NT2/D1 (cell line): Measurements from ENCODE around the gene RPSA.
A peak's percentile ranks its signal among the peaks of the same experiment; 100 is the strongest.

Experiments used
- DNase-seq: peaks from one replicate; pipeline ENCODE4 v3.0.0-alpha.2; 2011; ENCODE audit warnings: low read depth, low spot score
- H3K27me3 ChIP-seq: 2 replicates; pipeline ENCODE4 v1.6.0; 2011; ENCODE audit warnings: mild to moderate bottlenecking; ENCODE audit not compliant: insufficient read length, insufficient read depth
- H3K36me3 ChIP-seq: 2 replicates; pipeline ENCODE4 v1.6.1; 2011; ENCODE audit warnings: mild to moderate bottlenecking, low read length, mixed read lengths; ENCODE audit not compliant: insufficient read depth, insufficient read length
- H3K4me1 ChIP-seq: 2 replicates; pipeline ENCODE4 v1.5.1; 2011; ENCODE audit not compliant: insufficient read depth, insufficient read length
- H3K4me3 ChIP-seq: 2 replicates; pipeline ENCODE4 v1.5.1; 2011; ENCODE audit warnings: low read depth; ENCODE audit not compliant: insufficient read length
- H3K9ac ChIP-seq: 2 replicates; pipeline ENCODE4 v1.6.0; 2011; ENCODE audit warnings: low read depth; ENCODE audit not compliant: insufficient read length
- H3K9me3 ChIP-seq: 2 replicates; pipeline ENCODE4 v1.5.1; 2011; ENCODE audit warnings: mild to moderate bottlenecking, low read length; ENCODE audit not compliant: insufficient read depth
- SUZ12 ChIP-seq: IDR thresholded peaks from 2 replicates; pipeline ENCODE4 v1.6.1; 2011; ENCODE audit not compliant: insufficient read length, insufficient read depth; ENCODE audit errors: extremely low read depth
- YY1 ChIP-seq: IDR thresholded peaks from 2 replicates; pipeline ENCODE4 v1.6.1; 2011; ENCODE audit not compliant: insufficient read length, insufficient read depth
- ZNF274 ChIP-seq: IDR thresholded peaks from 2 replicates; pipeline ENCODE4 v1.6.1; 2011; ENCODE audit warnings: mild to moderate bottlenecking, low read depth, low read length

RPSA gene

DNA sequence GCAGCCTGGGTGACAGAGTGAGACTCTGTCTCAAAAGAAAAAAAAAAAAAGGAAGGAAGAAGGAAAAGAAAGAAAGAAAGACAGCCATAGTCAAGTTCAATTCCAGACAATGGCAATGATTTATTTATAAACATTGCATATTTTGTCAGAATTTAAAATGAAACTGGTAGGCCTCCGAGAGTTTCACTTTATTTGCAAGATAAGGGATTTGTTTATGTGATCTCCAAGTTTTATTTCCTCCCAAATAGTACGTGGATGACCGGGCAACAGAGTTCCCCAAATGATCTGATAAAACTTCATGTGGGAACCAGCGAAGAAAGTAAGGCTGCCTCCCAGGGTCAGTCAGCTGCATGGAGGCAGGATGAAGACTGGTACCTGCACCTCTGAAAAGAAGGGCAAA is 32.4 kb downstream of the RPSA start:
- TF ChIP-seq ZNF274 (no peak), YY1 (no peak)
- Histone ChIP-seq H3K4me1 (no peaks in the 10 kb centered on the region), H3K27me3 (no peaks in the 10 kb centered on the region), H3K9ac (no peak overlapping the region), H3K4me3 (no peak overlapping the region), H3K36me3 (no peaks in the 10 kb centered on the region), H3K9me3 (no peaks in the 10 kb centered on the region)
- DNase-seq: no peak

- no peak for DNase-seq
- H3K4me1 ChIP-seq: no peaks in the 10 kb centered on the region
- H3K27me3 ChIP-seq: no peaks in the 10 kb centered on the region
- TF ChIP-seq SUZ12 (no peak), ZNF274 (no peak), YY1 (no peak)
- no peaks in the 10 kb centered on the region for H3K9me3 ChIP-seq
- no peaks in the 10 kb centered on the region for H3K36me3 ChIP-seq
- no peak overlapping the region for H3K9ac ChIP-seq
- no peak overlapping the region for H3K4me3 ChIP-seq
Observed at GRCh38 chr3:39440316-39440715, 33.8 kb downstream of the RPSA start.

- Histone ChIP-seq H3K27me3 (no peaks in the 10 kb centered on the region), H3K4me1 (peaks cover 4% of the 10 kb centered on the region), H3K36me3 (no peaks in the 10 kb centered on the region), H3K9ac (no peak overlapping the region), H3K4me3 (no peak overlapping the region), H3K9me3 (no peaks in the 10 kb centered on the region)
- TF ChIP-seq ZNF274: no peak
- TF ChIP-seq SUZ12: no peak
- TF ChIP-seq YY1: no peak
- DNase-seq: peak; percentile 15
Observed at GRCh38 chr3:39443530-39443929, 37.0 kb downstream of the RPSA start.

DNA sequence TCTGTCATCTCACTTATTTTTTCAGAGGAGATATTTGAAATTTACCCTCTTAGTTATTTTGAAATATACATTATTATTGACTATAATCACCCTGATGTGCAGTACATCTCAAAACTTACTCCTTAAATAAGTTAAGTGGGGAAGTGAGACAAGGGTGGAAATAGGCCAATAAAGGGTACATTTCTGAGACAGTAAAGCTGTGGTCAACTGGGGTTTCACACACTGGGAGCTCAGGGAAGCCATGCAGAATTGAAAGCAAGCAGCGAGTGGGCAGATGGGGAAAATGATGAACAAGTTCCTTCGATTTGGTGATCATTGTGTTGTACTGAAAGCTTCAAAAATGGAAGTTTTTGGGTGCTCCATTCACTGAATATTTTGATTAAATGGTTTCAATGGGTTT is 39.4 kb downstream of the RPSA start:
- TF ChIP-seq YY1 (no peak), ZNF274 (no peak), SUZ12 (no peak)
- no peak for DNase-seq
- peaks cover 6% of the 10 kb centered on the region for H3K4me1 ChIP-seq
- no peaks in the 10 kb centered on the region for H3K36me3 ChIP-seq
- H3K27me3 ChIP-seq: no peaks in the 10 kb centered on the region
- no peak overlapping the region for H3K4me3 ChIP-seq
- no peaks in the 10 kb centered on the region for H3K9me3 ChIP-seq
- no peak overlapping the region for H3K9ac ChIP-seq

DNA sequence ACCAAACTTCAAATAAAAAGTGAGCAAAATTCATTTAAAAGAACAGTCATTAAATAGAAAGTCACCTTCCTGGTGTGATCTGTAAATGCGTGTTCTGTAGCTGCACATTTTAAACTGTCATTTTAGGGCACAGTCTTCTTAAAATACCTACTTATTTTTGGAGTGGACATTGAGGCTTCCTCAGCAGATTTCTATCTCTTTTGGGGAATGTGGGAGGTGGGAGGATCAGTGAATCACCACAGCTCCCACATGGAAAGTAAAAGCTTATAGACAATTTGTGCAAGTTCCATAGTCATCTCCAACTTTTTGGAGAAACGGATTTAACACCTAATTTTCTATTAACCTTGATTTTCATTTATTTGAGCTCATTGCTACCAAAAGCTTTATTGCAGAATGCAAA is 39.9 kb downstream of the RPSA start:
- Histone ChIP-seq H3K9me3 (no peaks in the 10 kb centered on the region), H3K4me3 (no peak overlapping the region), H3K27me3 (no peaks in the 10 kb centered on the region), H3K36me3 (no peaks in the 10 kb centered on the region), H3K4me1 (peaks cover 6% of the 10 kb centered on the region), H3K9ac (no peak overlapping the region)
- TF ChIP-seq SUZ12: no peak
- no peak for TF ChIP-seq ZNF274
- TF ChIP-seq YY1: no peak
- DNase-seq: no peak

- no peak overlapping the region for H3K4me3 ChIP-seq
Observed at GRCh38 chr3:39447637-39448483, 41.3 kb downstream of the RPSA start.

GRCh38 chr3:39448506-39449233 is 42.1 kb downstream of the RPSA start:
- Histone ChIP-seq H3K27me3 (no peaks in the 10 kb centered on the region), H3K4me3 (no peak overlapping the region), H3K9me3 (no peaks in the 10 kb centered on the region), H3K4me1 (peaks cover 6% of the 10 kb centered on the region), H3K9ac (no peak overlapping the region), H3K36me3 (no peaks in the 10 kb centered on the region)
- no peak for DNase-seq
- TF ChIP-seq ZNF274: no peak
- no peak for TF ChIP-seq SUZ12
- no peak for TF ChIP-seq YY1

More at GRCh38 chr3:39447637-39448483, 41.3 kb downstream of the RPSA start:
- H3K9ac ChIP-seq: peak overlapping the region; percentile 66
- TF ChIP-seq ZNF274: no peak
- TF ChIP-seq YY1: no peak
- TF ChIP-seq SUZ12: no peak
- peaks cover 6% of the 10 kb centered on the region for H3K4me1 ChIP-seq
- H3K36me3 ChIP-seq: no peaks in the 10 kb centered on the region
- peak; percentile 91 for DNase-seq
- no peaks in the 10 kb centered on the region for H3K27me3 ChIP-seq
- H3K9me3 ChIP-seq: no peaks in the 10 kb centered on the region
